Panc1 (cell line): ENCODE data around the gene PARD3. TPM values are rescaled to one million over a fixed set of nuclear protein-coding genes. Genes with fewer than 3 reads are reported as not detected.

Experiments
- ATAC-seq: fragments of 200-7000 bp; cut with Tn5 transposase; 2 replicates; pipeline ENCODE4 v1.9.1; 2020; ENCODE audit warnings: mild to moderate bottlenecking, moderate library complexity
- BruUV-seq: library from RNA; stranded (reverse); fragments of 400-500 nt; replicated peaks from 2 replicates; lab custom pipeline; 2021; lab: Mats Ljungman, UMichigan
- CTCF ChIA-PET: fragments of 300-600 bp; sonication (Branson Sonifier 250); formaldehyde crosslinking; loops from one replicate; lab custom pipeline; 2022; ENCODE audit warnings: antibody characterized with exemption; lab: Charles Lee
- POLR2A ChIA-PET: fragments of 300-600 bp; sonication (Branson Sonifier 250); formaldehyde crosslinking; loops from one replicate; lab custom pipeline; 2022; ENCODE audit warnings: antibody characterized with exemption; lab: Charles Lee
- DNase-seq: peaks from one replicate; pipeline ENCODE4 v3.0.0-alpha.2; 2010; ENCODE audit warnings: low read depth, low spot score
- H3K27ac ChIP-seq: 2 replicates; pipeline ENCODE4 v1.5.1; 2011; ENCODE audit warnings: mild to moderate bottlenecking, low read length, inconsistent platforms
- H3K27me3 ChIP-seq: fragments of 200-500 bp; sonication (Bioruptor generic); 2 replicates; pipeline ENCODE4 v1.6.0; 2014; ENCODE audit warnings: low read length, inconsistent platforms; ENCODE audit not compliant: control insufficient read depth, insufficient read depth
- H3K36me3 ChIP-seq: fragments of 200-500 bp; sonication (Bioruptor generic); 2 replicates; pipeline ENCODE4 v1.5.1; 2014; ENCODE audit warnings: inconsistent platforms, mild to moderate bottlenecking, low read length, moderate library complexity; ENCODE audit not compliant: control insufficient read depth, insufficient read depth
- H3K4me1 ChIP-seq: 2 replicates; pipeline ENCODE4 v1.5.1; 2011; ENCODE audit warnings: inconsistent platforms, mild to moderate bottlenecking, low read length, moderate library complexity; ENCODE audit not compliant: control insufficient read depth, insufficient read depth
- H3K4me3 ChIP-seq, 2 experiments: 2 replicates each; pipeline ENCODE4 v1.5.1; 2011 to 2012; ENCODE audit warnings: low read depth in 2 of 2, low read length in 2 of 2, mild to moderate bottlenecking in 2 of 2, inconsistent platforms in 1 of 2, moderate library complexity in 1 of 2
- H3K9me3 ChIP-seq: fragments of 200-500 bp; sonication (Bioruptor generic); 2 replicates; pipeline ENCODE4 v1.5.1; 2014; ENCODE audit warnings: low read depth, mild to moderate bottlenecking, inconsistent platforms, low read length, moderate library complexity; ENCODE audit not compliant: control insufficient read depth, insufficient read depth
- POLR2AphosphoS5 ChIP-seq: IDR thresholded peaks from 2 replicates; pipeline ENCODE4 v1.6.1; 2012; ENCODE audit warnings: mild to moderate bottlenecking, low read depth, low read length, moderate library complexity
- SIN3A ChIP-seq: IDR thresholded peaks from 2 replicates; pipeline ENCODE4 v1.6.1; 2012; ENCODE audit warnings: low read depth, mild to moderate bottlenecking, low read length, moderate library complexity, borderline replicate concordance; ENCODE audit not compliant: insufficient read depth
- TCF7L2 ChIP-seq: IDR thresholded peaks from 2 replicates; pipeline ENCODE4 v1.6.1; 2011; ENCODE audit warnings: mild to moderate bottlenecking, low read depth, low read length, inconsistent platforms
- in situ Hi-C: cut with HindIII; loops from 2 replicates; pipeline ENCODE4 v1.10.0; 2016; ENCODE audit warnings: low sequenced_read_pairs, low pct_unique_long_range_greater_than_20kb
- intact Hi-C: fragments of 100-400 bp; cut with micrococcal nuclease; formaldehyde crosslinking; loops from one replicate; pipeline ENCODE4 v1.10.0; 2022; ENCODE audit not compliant: unreplicated experiment
- total RNA-seq: library from RNA; stranded (reverse); gene quantifications from one replicate; pipeline ENCODE4 v1.2.1, GENCODE V29; 2021; ENCODE audit not compliant: unreplicated experiment
- TF ChIP-seq, protein P1 (sequence below): fragments of 450-650 bp; IDR thresholded peaks from 2 replicates; pipeline ENCODE4 v1.5.1; 2017; ENCODE audit warnings: mild to moderate bottlenecking
- TF ChIP-seq, protein P2 (sequence below), 2 experiments: IDR thresholded peaks; 2 replicates each; pipeline ENCODE4 v1.6.1; 2011 to 2012; ENCODE audit warnings: low read depth in 2 of 2, control low read depth in 1 of 2, low read length in 1 of 2, mild to moderate bottlenecking in 1 of 2, moderate library complexity in 1 of 2; ENCODE audit not compliant: insufficient read depth in 1 of 2

The PARD3 gene
- total RNA-seq, 1 experiment from 2014 or later = 29.8 TPM

DNA sequence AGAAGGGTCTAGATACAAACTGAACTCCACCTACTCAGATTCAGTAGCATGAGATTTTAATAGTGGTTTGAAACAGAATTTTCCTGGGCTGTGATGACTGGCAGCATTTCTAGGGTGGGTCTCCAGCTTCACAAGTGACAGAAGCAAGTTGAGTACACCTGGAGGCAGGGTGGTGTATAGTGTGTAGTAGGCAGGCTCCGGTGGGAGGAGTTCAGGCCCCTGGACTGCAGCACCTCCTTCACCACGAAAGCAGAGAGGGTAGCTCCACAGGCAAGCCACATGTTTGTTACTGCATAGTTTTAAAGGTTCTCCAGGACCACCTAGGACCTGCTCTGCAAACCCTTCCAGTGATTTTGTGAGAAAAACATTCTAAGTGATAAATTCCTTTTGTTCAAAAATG, 347.2 kb downstream of the PARD3 start:
- no peaks in the 10 kb centered on the region for H3K36me3 ChIP-seq
- H3K4me3 ChIP-seq = no peak overlapping the region
- H3K4me1 ChIP-seq = no peaks in the 10 kb centered on the region
- ChIA-PET POLR2A (no interaction called here), CTCF (no interaction called here)
- in situ Hi-C loops (no loop called here), intact Hi-C loops (no loop called here)
- H3K9me3 ChIP-seq = no peaks in the 10 kb centered on the region
- no peak overlapping the region for H3K27ac ChIP-seq
- TF ChIP-seq, protein P1, sequence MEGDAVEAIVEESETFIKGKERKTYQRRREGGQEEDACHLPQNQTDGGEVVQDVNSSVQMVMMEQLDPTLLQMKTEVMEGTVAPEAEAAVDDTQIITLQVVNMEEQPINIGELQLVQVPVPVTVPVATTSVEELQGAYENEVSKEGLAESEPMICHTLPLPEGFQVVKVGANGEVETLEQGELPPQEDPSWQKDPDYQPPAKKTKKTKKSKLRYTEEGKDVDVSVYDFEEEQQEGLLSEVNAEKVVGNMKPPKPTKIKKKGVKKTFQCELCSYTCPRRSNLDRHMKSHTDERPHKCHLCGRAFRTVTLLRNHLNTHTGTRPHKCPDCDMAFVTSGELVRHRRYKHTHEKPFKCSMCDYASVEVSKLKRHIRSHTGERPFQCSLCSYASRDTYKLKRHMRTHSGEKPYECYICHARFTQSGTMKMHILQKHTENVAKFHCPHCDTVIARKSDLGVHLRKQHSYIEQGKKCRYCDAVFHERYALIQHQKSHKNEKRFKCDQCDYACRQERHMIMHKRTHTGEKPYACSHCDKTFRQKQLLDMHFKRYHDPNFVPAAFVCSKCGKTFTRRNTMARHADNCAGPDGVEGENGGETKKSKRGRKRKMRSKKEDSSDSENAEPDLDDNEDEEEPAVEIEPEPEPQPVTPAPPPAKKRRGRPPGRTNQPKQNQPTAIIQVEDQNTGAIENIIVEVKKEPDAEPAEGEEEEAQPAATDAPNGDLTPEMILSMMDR = no peak
- no peak for TF ChIP-seq POLR2AphosphoS5
- TF ChIP-seq TCF7L2 = no peak
- TF ChIP-seq, protein P2, sequence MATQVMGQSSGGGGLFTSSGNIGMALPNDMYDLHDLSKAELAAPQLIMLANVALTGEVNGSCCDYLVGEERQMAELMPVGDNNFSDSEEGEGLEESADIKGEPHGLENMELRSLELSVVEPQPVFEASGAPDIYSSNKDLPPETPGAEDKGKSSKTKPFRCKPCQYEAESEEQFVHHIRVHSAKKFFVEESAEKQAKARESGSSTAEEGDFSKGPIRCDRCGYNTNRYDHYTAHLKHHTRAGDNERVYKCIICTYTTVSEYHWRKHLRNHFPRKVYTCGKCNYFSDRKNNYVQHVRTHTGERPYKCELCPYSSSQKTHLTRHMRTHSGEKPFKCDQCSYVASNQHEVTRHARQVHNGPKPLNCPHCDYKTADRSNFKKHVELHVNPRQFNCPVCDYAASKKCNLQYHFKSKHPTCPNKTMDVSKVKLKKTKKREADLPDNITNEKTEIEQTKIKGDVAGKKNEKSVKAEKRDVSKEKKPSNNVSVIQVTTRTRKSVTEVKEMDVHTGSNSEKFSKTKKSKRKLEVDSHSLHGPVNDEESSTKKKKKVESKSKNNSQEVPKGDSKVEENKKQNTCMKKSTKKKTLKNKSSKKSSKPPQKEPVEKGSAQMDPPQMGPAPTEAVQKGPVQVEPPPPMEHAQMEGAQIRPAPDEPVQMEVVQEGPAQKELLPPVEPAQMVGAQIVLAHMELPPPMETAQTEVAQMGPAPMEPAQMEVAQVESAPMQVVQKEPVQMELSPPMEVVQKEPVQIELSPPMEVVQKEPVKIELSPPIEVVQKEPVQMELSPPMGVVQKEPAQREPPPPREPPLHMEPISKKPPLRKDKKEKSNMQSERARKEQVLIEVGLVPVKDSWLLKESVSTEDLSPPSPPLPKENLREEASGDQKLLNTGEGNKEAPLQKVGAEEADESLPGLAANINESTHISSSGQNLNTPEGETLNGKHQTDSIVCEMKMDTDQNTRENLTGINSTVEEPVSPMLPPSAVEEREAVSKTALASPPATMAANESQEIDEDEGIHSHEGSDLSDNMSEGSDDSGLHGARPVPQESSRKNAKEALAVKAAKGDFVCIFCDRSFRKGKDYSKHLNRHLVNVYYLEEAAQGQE (IDR thresholded peaks at IDR 0.05; ENCODE audit: insufficient read depth in 1 of 2, low read depth in 2 of 2, low read length in 1 of 2) = no peak
- TF ChIP-seq SIN3A = no peak
- no TSS peak for BruUV-seq
- no peak for DNase-seq
- no peak for ATAC-seq
- no peaks in the 10 kb centered on the region for H3K27me3 ChIP-seq

DNA sequence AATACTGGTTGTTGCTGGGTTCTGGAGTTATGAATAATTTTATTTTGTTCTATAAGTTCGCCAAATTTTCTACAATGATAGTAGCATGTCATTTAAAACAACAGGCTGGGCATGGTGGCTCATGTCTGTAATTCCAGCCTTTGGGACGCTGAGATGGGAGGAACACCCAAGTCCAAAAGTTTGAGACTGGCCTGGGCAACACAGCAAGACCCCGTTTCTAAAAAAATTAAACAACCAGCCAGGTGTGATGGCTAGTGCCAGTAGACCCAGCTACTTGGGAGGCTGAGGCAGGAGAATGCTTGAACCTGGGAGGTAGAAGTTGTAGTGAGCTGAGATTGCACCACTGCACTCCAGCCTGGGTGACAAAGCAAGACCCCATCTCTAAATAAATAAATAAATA, 347.7 kb downstream of the PARD3 start:
- in situ Hi-C loops = no loop called here
- BruUV-seq = no TSS peak
- no peaks in the 10 kb centered on the region for H3K4me1 ChIP-seq

More for the DNA sequence above, 347.7 kb downstream of the PARD3 start:
- ChIA-PET CTCF (no interaction called here), POLR2A (no interaction called here)
- Histone ChIP-seq H3K27me3 (no peaks in the 10 kb centered on the region), H3K36me3 (no peaks in the 10 kb centered on the region), H3K9me3 (no peaks in the 10 kb centered on the region), H3K4me3 (no peak overlapping the region), H3K27ac (no peak overlapping the region)
- DNase-seq = no peak
- TF ChIP-seq POLR2AphosphoS5 (no peak), SIN3A (no peak), TCF7L2 (no peak)
- TF ChIP-seq, protein P2 (IDR thresholded peaks at IDR 0.05; ENCODE audit: insufficient read depth in 1 of 2, low read depth in 2 of 2, low read length in 1 of 2) = no peak
- TF ChIP-seq, protein P1 = no peak
- no peak for ATAC-seq
- intact Hi-C loops = no loop called here
